HUDEP-2 (cell line): ENCODE data around the gene ELL.

Source experiments
- DNase-seq, 76 experiments: peaks; one replicate each; lab custom pipeline; 2025; ENCODE audit not compliant: unreplicated experiment in 76 of 76; lab: John Stamatoyannopoulos, UW

The ELL gene

GRCh38 chr19:18475004-18475453, 46.8 kb downstream of the ELL start:
- peak in 5 of 76 experiments; percentile 26 to 32 (median 28) for DNase-seq

- DNase-seq = no peak
Observed at GRCh38 chr19:18474366-18474887, 47.4 kb downstream of the ELL start.

DNA sequence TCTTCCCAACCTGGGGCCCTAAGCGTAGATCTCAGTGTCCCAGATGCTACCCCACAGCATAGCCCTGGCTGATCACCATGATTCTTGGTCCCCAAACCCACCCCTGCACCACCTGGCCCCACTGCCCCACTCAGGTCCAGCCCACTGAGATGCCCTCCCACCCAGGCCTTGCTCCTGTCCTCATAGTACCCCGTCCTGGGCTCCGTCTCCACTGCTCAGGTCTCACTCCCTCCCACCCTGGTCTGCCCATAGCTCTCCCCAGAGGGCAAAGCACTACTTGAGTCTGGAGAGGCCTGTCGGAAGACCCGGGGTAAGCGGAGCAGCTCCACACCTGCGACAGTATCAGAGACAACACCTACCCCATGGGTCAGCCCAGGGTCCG, 48.2 kb downstream of the ELL start:
- DNase-seq = no peak

- no peak for DNase-seq
Observed at GRCh38 chr19:18473003-18473705, 48.7 kb downstream of the ELL start.

- DNase-seq = no peak
Observed at GRCh38 chr19:18470787-18471186, 51.1 kb downstream of the ELL start.

GRCh38 chr19:18469069-18469846, 52.6 kb downstream of the ELL start:
- DNase-seq = peak in 53 of 76 experiments; percentile 16 to 96 (median 62)

DNA sequence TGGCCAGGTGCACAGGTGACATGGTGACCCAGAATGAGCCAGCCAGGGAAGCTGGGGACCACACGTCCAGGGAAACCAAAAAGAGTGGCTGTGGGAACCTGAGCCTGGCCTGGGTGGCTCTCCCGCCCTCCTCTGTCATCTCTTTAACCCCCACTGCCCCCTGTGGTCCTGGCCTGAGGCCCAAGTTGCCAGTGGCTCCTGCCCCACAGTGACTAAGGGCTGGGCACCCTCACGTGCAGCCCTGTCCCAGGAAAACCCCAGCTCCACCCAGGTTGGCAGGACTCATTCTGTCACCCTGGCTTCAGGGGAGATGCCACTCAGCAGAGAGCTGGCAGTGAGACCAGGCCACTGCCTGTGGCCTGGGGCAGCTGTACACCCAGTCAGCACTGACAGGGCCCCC, 53.4 kb downstream of the ELL start:
- peak in 54 of 76 experiments; percentile 12 to 69 (median 42) for DNase-seq

DNA sequence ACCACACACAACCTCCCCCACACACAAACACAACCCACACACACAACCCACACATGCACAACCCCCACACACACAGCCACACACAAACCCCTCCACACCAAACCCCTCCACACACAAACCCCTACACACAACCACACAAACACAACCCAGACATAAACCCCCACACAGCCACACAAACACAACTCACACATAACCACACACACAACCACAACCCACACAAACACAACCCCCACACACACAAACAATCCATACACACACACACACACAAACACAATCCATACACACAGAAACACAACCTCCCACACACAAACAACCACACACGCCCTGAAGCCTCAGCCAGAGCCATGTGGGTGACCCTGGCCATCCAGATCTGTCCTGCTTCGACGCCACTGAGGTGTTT, 53.9 kb downstream of the ELL start:
- DNase-seq = peak in 1 of 76 experiments; percentile 28

GRCh38 chr19:18466354-18466753, 55.5 kb downstream of the ELL start:
- DNase-seq = no peak

- DNase-seq = no peak
Observed at GRCh38 chr19:18465964-18466339, 55.9 kb downstream of the ELL start.

DNA sequence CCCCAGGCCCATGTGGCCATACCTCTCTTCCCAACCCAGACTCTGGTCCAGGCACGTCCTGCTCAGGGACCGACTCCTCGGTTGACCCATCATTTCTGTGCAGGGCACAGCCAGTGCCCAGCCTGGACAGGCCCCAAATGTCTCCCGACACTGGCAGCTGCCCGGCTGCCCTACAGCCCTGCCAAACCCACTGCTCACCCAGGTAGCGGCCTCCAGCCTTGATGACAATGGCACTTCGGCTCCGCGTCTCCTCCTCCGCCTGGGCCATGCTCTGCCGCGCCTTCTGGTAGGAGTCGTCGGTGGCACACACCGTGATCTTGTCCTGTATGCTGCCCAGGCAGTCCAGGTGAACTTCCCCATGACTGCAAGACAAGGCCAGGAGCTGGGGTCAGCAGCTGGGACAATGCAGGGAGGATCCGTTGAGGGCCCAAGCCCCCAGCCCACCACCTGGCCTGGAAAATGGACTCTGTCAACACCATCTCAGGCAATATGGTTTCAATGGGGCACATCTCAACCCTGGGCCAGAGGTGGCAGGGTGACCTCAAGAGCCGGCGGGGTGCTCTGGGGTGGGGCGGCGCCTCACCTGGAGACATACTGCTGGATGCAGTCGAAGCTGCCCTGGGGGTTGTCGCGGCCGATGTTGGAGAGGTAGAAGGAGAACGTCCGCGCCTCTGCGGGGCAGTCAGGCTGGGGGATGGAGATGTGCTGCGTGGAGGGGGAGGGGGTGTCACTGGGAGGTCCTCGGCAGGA, 56.5 kb downstream of the ELL start:
- no peak for DNase-seq

GRCh38 chr19:18464646-18465045, 57.2 kb downstream of the ELL start:
- DNase-seq = no peak

DNA sequence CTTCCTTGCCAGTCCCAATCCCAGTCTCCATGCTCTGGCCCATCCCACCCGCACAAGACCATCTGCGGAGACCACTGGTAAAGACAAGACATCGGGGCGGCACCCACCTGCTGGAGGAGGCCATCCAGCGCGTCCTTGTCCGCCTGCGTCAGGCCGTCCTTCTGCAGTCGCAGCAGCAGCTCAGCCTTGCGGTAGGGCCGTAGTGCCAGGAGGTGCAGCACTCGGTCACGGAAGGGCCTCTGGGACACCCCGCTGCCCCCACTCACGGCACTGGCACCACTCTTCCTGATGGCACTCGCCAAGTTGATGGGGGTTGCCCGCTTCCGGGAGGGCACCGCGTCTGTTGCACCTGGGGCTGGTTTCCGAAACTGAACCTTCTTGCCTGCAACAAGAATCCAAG, 60.4 kb downstream of the ELL start:
- DNase-seq = no peak

- DNase-seq = no peak
Observed at GRCh38 chr19:18460900-18461299, 61.0 kb downstream of the ELL start.

DNA sequence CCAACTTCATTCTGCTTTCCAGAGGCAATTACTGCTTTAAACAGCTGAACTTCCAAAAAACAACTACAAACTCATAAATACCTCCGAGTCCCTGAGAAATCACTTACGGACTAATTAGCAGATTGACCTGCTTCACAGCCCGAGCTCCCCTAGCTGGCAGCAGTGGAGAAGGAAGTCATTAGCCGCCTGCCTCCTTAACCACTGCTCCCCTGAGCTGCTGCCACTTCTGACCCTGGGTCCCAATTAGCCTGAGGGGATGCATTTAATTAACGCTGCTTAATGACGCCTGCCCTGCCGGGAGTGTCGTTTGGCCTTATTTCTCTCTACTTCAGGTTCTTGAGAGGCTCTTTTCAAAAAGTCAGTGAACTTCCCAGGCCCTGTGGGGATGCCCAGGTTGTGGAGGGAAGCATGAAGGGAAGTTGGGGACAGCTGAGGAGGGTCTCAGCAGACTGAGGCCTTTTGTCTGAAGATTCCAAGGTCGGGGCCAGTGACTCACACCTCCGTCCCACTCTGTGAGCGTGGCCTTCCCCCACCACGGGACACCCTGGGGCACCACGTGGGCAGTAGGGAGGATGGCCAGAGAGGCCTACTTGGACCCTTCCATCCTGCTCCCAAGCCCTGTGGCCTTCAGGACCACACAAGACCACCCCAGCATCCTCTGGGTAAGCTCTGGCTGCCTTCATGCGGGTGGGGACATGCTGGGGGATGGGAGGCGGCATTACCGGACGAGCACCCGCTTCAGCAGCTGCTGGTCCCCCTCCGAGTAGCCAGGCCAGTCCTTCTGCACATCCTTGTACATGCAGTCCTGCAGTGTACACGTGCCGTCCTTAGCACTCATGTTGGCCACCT, 64.2 kb downstream of the ELL start:
- DNase-seq = no peak

DNA sequence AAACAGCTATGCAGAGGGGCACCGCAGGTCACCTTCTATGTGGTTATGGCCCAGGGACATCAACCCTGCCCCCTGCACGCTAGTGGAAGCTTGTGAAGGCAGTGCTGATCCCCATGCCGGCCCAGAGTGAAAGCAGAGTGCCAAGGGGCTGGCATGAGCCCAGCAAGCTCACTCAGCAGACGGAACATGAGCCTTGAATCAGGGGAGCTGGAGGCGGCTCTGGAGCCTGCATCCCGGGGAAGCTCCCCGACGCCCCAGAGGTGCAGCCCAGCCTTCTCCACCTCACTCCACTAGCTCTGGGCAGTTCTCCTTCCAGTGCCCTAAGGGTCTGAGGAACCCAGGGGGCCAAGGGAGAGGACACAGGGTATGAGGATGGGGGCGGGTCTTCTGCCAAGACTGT, 64.9 kb downstream of the ELL start:
- DNase-seq = no peak

GRCh38 chr19:18456279-18456678, 65.6 kb downstream of the ELL start:
- DNase-seq = no peak

DNA sequence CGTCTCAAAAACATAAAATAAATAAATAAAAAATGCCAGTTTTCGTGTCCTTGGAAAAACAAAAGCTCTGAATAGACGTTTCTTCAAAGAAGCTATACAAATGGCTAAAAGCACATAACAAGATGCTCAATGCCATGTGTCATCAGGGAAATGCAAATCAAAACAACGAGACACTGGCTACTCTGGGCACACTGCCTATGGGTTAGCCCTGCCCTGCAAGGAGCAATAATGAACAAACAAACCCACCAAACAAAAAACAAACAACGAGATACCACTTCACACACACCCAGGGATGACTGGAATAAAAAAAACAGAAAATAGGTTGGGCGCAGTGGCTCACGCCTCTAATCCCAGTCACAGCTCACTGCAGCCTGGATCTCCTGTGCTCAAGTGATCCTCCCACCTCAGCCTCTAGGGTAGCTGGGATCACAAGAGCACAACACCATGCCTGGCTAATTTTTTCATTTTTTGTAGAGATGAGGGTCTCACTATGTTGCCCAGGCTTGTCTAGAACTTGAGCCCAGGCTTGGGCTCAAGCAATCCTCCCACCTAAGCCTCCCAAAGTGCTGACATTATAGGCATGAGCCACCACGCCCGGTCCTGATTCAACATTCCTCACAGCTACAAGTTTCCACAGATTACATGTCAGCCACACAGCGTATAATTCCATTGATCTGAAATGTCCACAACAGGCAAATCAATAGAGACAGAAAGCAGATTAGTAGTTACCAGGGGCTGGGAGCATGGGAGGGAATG, 68.4 kb downstream of the ELL start:
- no peak for DNase-seq

- no peak for DNase-seq
Observed at GRCh38 chr19:18452386-18452785, 69.5 kb downstream of the ELL start.
